IPS-11a (cell line): ENCODE results near the gene TMEM168.
"Not testable (repeated sequence)": the region's sequence is repeated elsewhere in the genome, so short reads cannot be mapped to it uniquely, and the experiment has no call there.

ENCODE experiments used
- H3K4me3 ChIP-seq: one replicate; pipeline ENCODE4 v1.5.1; 2013; ENCODE audit warnings: low read depth, low read length, control low read depth

Gene TMEM168

GRCh38 chr7:112781558-112781957 lies 8.6 kb downstream of the TMEM168 start:
- no peak overlapping the region for H3K4me3 ChIP-seq

GRCh38 chr7:112781110-112781509 lies 9.1 kb downstream of the TMEM168 start:
- H3K4me3 ChIP-seq: no peak overlapping the region

- H3K4me3 ChIP-seq: no peak overlapping the region
Observed at GRCh38 chr7:112779667-112780066, 10.5 kb downstream of the TMEM168 start.

GRCh38 chr7:112777406-112777805 lies 12.8 kb downstream of the TMEM168 start:
- no peak overlapping the region for H3K4me3 ChIP-seq

GRCh38 chr7:112771166-112771565 lies 19.0 kb downstream of the TMEM168 start:
- no peak overlapping the region for H3K4me3 ChIP-seq

- H3K4me3 ChIP-seq: no peak overlapping the region
Observed at GRCh38 chr7:112770051-112770450, 20.1 kb downstream of the TMEM168 start.

GRCh38 chr7:112765105-112765504 lies 25.1 kb downstream of the TMEM168 start:
- H3K4me3 ChIP-seq: no peak overlapping the region

GRCh38 chr7:112763996-112764395 lies 26.2 kb downstream of the TMEM168 start:
- H3K4me3 ChIP-seq: no peak overlapping the region

- no peak overlapping the region for H3K4me3 ChIP-seq
Observed at GRCh38 chr7:112763298-112763697, 26.9 kb downstream of the TMEM168 start.

- H3K4me3 ChIP-seq: no peak overlapping the region
Observed at GRCh38 chr7:112759905-112760304, 30.3 kb downstream of the TMEM168 start.

GRCh38 chr7:112757337-112757736 lies 32.9 kb downstream of the TMEM168 start:
- H3K4me3 ChIP-seq: no peak overlapping the region

GRCh38 chr7:112753298-112753697 lies 36.9 kb downstream of the TMEM168 start:
- H3K4me3 ChIP-seq: no peak overlapping the region

- no peak overlapping the region for H3K4me3 ChIP-seq
Observed at GRCh38 chr7:112752576-112752975, 37.6 kb downstream of the TMEM168 start.

GRCh38 chr7:112749775-112750174 lies 40.4 kb downstream of the TMEM168 start:
- no peak overlapping the region for H3K4me3 ChIP-seq

GRCh38 chr7:112748381-112748780 lies 41.8 kb downstream of the TMEM168 start:
- H3K4me3 ChIP-seq: no peak overlapping the region

- H3K4me3 ChIP-seq: no peak overlapping the region
Observed at GRCh38 chr7:112745635-112746034, 44.6 kb downstream of the TMEM168 start.

- H3K4me3 ChIP-seq: no peak overlapping the region
Observed at GRCh38 chr7:112744818-112745217, 45.4 kb downstream of the TMEM168 start.

- H3K4me3 ChIP-seq: no peak overlapping the region
Observed at GRCh38 chr7:112743811-112744210, 46.4 kb downstream of the TMEM168 start.

- no peak overlapping the region for H3K4me3 ChIP-seq
Observed at GRCh38 chr7:112740667-112741066, 49.5 kb downstream of the TMEM168 start.

GRCh38 chr7:112739436-112740180 lies 50.6 kb downstream of the TMEM168 start:
- no peak overlapping the region for H3K4me3 ChIP-seq

GRCh38 chr7:112735261-112735660 lies 54.9 kb downstream of the TMEM168 start:
- H3K4me3 ChIP-seq: no peak overlapping the region

GRCh38 chr7:112731324-112731723 lies 58.9 kb downstream of the TMEM168 start:
- H3K4me3 ChIP-seq: not testable (repeated sequence)

- H3K4me3 ChIP-seq: no peak overlapping the region
Observed at GRCh38 chr7:112726076-112726475, 64.1 kb downstream of the TMEM168 start.
